Measurements from ENCODE around the gene RCVRN. TPM values are rescaled to one million over a fixed set of nuclear protein-coding genes. Genes with fewer than 3 reads are reported as not detected.

The RCVRN gene
- total and polyA plus RNA-seq, 9 of the 15 experiments (the other 6 are each of a cell fraction or from before 2014, with no cell fraction given), result not detected

GRCh38 chr17:9918352-9918751 lies 13.3 kb upstream of the RCVRN start:
- no peaks in the 10 kb centered on the region for H3K4me1 ChIP-seq (replicated peaks in 1 of 2; ENCODE audit: control insufficient read depth in 2 of 2, insufficient read depth in 2 of 2, low read length in 2 of 2)
- intact Hi-C loops (cut with micrococcal nuclease), result no loop called here
- H3K9ac ChIP-seq (ENCODE audit: insufficient read depth in 1 of 2, low read depth in 2 of 2, low read length in 2 of 2), result no peak overlapping the region
- ATAC-seq (no peak), FAIRE-seq (no peak), DNase-seq (ENCODE audit: extremely low read depth in 1 of 4, low spot score in 3 of 4) (no peak)
- ChIA-PET CTCF (ENCODE audit: low intra/inter-chr PET ratio) (no interaction called here), POLR2A (no interaction called here)
- no peak overlapping the region for H3K27ac ChIP-seq (ENCODE audit: extremely low read depth, low read depth, low read length)
- in situ Hi-C loops (cut with MboI), result no loop called here
- H4K20me1 ChIP-seq (replicated peaks; ENCODE audit: control insufficient read depth, insufficient read depth, low read length), result no peaks in the 10 kb centered on the region
- H3K9me3 ChIP-seq (replicated peaks; ENCODE audit: control insufficient read depth, insufficient read depth, low read depth, low read length), result no peaks in the 10 kb centered on the region
- WGBS (ENCODE audit: insufficient coverage, low coverage, missing lambda C conversion rate), result 0% methylated on average over 8 of the region's 8 CpGs
- no peak overlapping the region for H3K4me3 ChIP-seq
- BruUV-seq (replicated peaks), result no TSS peak
- H3K9me1 ChIP-seq (ENCODE audit: control insufficient read depth, insufficient read depth, low read length), result no peaks in the 10 kb centered on the region
- TF ChIP-seq ZNF133 (CRISPR knock-in tag; IDR thresholded peaks at IDR 0.05) (no peak), ETV6 (IDR thresholded peaks at IDR 0.05; ENCODE audit: borderline replicate concordance in 1 of 2, low read depth in 2 of 2, low read length in 1 of 2) (no peak), ETV6 (CRISPR knock-in tag; IDR thresholded peaks at IDR 0.05; ENCODE audit: borderline replicate concordance) (no peak), ZNF644 (tag; IDR thresholded peaks at IDR 0.05; ENCODE audit: low read depth) (no peak), FOXO4 (CRISPR knock-in tag; IDR thresholded peaks at IDR 0.05) (no peak), CAMTA2 (CRISPR knock-in tag; conservative IDR thresholded peaks at IDR 0.05) (no peak)
- peaks cover 0 to 5% of the 10 kb centered on the region in 2 experiments; a peak in 1 of 5 replicates for H3K27me3 ChIP-seq (ENCODE audit: control insufficient read depth in 2 of 2, insufficient read depth in 2 of 2, low read length in 2 of 2)
- no peaks in the 10 kb centered on the region for H3K79me2 ChIP-seq (ENCODE audit: control insufficient read depth, insufficient read depth, low read length)
- H3K36me3 ChIP-seq (ENCODE audit: control insufficient read depth, insufficient read depth, low read length), result no peaks in the 10 kb centered on the region
- H2AFZ ChIP-seq (ENCODE audit: low read depth, low read length), result no peak overlapping the region
- no peak overlapping the region for H3K4me2 ChIP-seq (ENCODE audit: insufficient read depth, low read length)

Data from K562 (cell line).